CD4-positive, alpha-beta memory T cell (primary cell): Measurements from ENCODE around the gene GIMD1. TPM values are rescaled to one million over a fixed set of nuclear protein-coding genes. Genes with fewer than 3 reads are reported as not detected.

ENCODE experiments used
- CTCF ChIA-PET: fragments of 350-600 bp; sonication (Branson Sonifier 250); formaldehyde crosslinking; loops from one replicate; lab custom pipeline; 2021; ENCODE audit warnings: inconsistent platforms; ENCODE audit not compliant: partially characterized antibody; lab: Charles Lee
- POLR2A ChIA-PET: fragments of 350-600 bp; sonication (Branson Sonifier 250); formaldehyde crosslinking; loops from one replicate; lab custom pipeline; 2021; ENCODE audit not compliant: partially characterized antibody; lab: Charles Lee
- DNase-seq, 5 donors: peaks; one replicate each; pipeline versions ENCODE4 v3.0.0 to v3.0.0-alpha.2; 2020 to 2022; ENCODE audit warnings: mixed read lengths in 1 of 5
- H3K27ac ChIP-seq: one replicate; pipeline ENCODE4 v1.7.0; 2013; ENCODE audit warnings: low read depth, low read length
- H3K27me3 ChIP-seq: 2 replicates; pipeline ENCODE4 v1.7.0; 2013; ENCODE audit warnings: mild to moderate bottlenecking, low read length, moderate library complexity; ENCODE audit not compliant: insufficient read depth
- H3K36me3 ChIP-seq: 2 replicates; pipeline ENCODE4 v1.7.0; 2013; ENCODE audit warnings: mild to moderate bottlenecking, low read length, moderate library complexity; ENCODE audit not compliant: insufficient read depth
- H3K4me1 ChIP-seq: 2 replicates; pipeline ENCODE4 v1.7.0; 2013; ENCODE audit warnings: mild to moderate bottlenecking, low read length, moderate library complexity; ENCODE audit not compliant: insufficient read depth
- H3K4me3 ChIP-seq, 2 donors: one replicate each; pipeline ENCODE4 v1.7.0; 2013; ENCODE audit warnings: low read length in 2 of 2, mild to moderate bottlenecking in 1 of 2
- H3K9me3 ChIP-seq, 2 donors: one replicate each; pipeline ENCODE4 v1.7.0; 2013; ENCODE audit warnings: low read length in 2 of 2, control low read depth in 1 of 2; ENCODE audit not compliant: control insufficient read depth in 1 of 2
- H3K27ac Mint-ChIP-seq, 7 donors: one replicate each; pipeline ENCODE4 v1.8.0; 2020 to 2021; ENCODE audit warnings: mixed read lengths in 7 of 7, mild to moderate bottlenecking in 6 of 7, inconsistent platforms in 3 of 7, moderate library complexity in 3 of 7
- H3K27me3 Mint-ChIP-seq, 2 donors: one replicate each; pipeline ENCODE4 v1.8.0; 2020 to 2021; ENCODE audit warnings: mixed read lengths in 2 of 2
- H3K36me3 Mint-ChIP-seq, 2 donors: one replicate each; pipeline ENCODE4 v1.8.0; 2020 to 2021; ENCODE audit warnings: mixed read lengths in 2 of 2, inconsistent platforms in 1 of 2, mild to moderate bottlenecking in 1 of 2
- H3K4me1 Mint-ChIP-seq, 4 donors: one replicate each; pipeline ENCODE4 v1.8.0; 2020 to 2021; ENCODE audit warnings: mixed read lengths in 4 of 4, mild to moderate bottlenecking in 1 of 4
- H3K4me3 Mint-ChIP-seq, 8 donors: one replicate each; pipeline ENCODE4 v1.8.0; 2020 to 2021; ENCODE audit warnings: mixed read lengths in 8 of 8, mild to moderate bottlenecking in 7 of 8, moderate library complexity in 6 of 8, inconsistent platforms in 3 of 8
- H3K9me3 Mint-ChIP-seq, 8 donors: one replicate each; pipeline ENCODE4 v1.8.0; 2020 to 2021; ENCODE audit warnings: mixed read lengths in 8 of 8, mild to moderate bottlenecking in 5 of 8, inconsistent platforms in 3 of 8, moderate library complexity in 1 of 8
- intact Hi-C: fragments of 100-400 bp; cut with micrococcal nuclease; formaldehyde crosslinking; loops from one replicate; pipeline ENCODE4 v1.15.1; 2023
- polyA plus RNA-seq, 2 donors: library from polyadenylated mRNA; unstranded; fragments of 300-500 nt; fragmentation: Illumina TruSeq; gene quantifications; one replicate each; pipeline ENCODE4 v1.2.3, GENCODE V29; 2021
- total RNA-seq, 2 experiments: library from RNA; stranded (reverse); gene quantifications; one replicate each; pipeline ENCODE4 v1.2.3, GENCODE V29; 2021

GIMD1 gene
- total and polyA plus RNA-seq, 4 experiments from 2014 or later: not detected

DNA sequence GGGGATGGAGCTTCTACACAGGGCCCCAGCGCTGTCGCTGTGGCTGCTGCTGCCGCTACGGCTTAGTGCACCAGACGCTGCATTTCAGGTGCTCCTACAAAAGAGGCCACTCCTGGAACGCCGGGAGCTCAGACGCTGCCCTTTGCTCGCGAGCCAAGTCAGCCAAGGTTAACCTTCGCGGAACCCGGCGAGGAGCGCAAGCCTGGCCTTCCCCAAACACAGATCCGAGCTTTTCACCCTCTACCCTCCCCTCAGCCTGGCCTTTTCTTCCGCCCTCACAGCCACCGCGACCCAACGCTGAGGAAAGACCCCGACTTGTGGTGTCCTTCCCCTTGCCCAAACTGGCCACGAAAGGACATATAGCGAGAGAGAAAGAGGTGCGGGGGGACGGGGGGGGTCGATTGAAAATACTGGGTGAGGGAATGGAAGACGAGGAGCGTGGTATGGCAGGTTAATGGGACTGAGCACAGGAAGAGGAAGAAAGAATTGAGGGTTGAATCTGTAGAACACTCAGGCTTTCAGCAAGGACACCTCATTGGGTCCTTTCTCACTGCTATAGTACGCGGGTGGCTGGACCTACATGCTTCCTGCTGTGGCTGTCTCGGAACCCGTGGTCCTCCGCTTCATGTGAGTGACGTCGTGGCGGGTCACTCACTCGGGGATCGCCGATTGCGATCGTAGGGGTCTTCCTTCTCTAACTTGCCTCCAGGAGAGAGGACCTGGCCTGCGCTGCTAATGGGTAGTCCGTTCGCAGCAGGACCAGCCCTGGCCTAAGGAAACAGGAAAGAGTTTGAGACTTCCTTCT is 52.4 kb downstream of the GIMD1 start, which contains the start of the genes AIMP1 and TBCK:
AIMP1 (plus strand) TSS at position 583 of the 805 bp plus-strand sequence. CDS start 8,460 bp downstream, outside the sequence.
TBCK (minus strand) TSS at position 242 of the 805 bp plus-strand sequence. CDS start 7,249 bp downstream, outside the sequence.
- H3K4me1 ChIP-seq: peaks cover 41% of the 10 kb centered on the region
- peak within 1 kb of the TSS; percentile 91 to 94 for H3K4me3 ChIP-seq
- no peaks in the 10 kb centered on the region for H3K36me3 ChIP-seq
- POLR2A ChIA-PET: interaction anchor here (0.7 to 1.3 kb wide), 10 partner anchors 11 to 1404 kb away, joined by 3 to 13 read pairs (median 4); partner anchors contain the start of genes PAPSS1 and PPA2
- Mint-ChIP-seq H3K36me3 (peaks cover 11 to 14% of the 10 kb centered on the region in 2 donors), H3K27ac (no peak within 1 kb of the TSS), H3K4me3 (no peak within 1 kb of the TSS), H3K9me3 (peaks cover 0 to 5% (median 0%) of the 10 kb centered on the region in 8 donors), H3K4me1 (peaks cover 22 to 44% (median 23%) of the 10 kb centered on the region in 4 donors), H3K27me3 (no peaks in the 10 kb centered on the region)
- peak within 1 kb of the TSS; percentile 96 for H3K27ac ChIP-seq
- peak; percentile 90 to 93 (median 92) for DNase-seq
- intact Hi-C loops: loop anchor here (1.0 to 10.0 kb wide), 4 partner anchors 608 to 1669 kb away; partner anchors contain the start of genes GSTCD, HADH, INTS12 and PAPSS1
- H3K27me3 ChIP-seq: no peaks in the 10 kb centered on the region
- H3K9me3 ChIP-seq: no peaks in the 10 kb centered on the region
- CTCF ChIA-PET: interaction anchor here (1.8 kb wide), 1 partner anchor 12 kb away, joined by 6 read pairs; no protein-coding TSS in a partner anchor

DNA sequence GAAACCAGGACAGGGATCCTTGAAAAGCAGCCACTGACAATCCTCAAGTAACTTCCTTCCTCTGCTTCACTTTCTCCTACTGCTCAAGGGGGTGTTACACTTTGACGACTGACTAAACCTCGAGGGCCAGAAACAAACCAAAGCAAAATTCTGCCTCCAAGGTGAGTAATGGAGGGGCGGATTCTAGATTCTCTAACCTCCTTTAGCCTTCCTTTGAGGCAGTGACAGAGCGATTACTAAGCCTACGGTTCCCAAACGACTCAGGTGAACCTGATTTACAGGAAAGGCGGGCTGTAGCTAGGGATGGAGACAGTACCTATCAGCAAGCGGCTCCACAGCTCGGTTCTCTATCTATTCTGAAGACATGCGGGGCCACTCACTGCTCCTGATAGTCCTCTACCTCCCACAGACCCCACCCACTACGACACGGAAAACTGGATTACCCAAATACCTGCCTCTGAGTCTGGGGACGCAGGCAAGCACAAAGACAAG is 53.1 kb downstream of the GIMD1 start:
- Histone ChIP-seq H3K9me3 (no peaks in the 10 kb centered on the region), H3K4me3 (peak overlapping the region; percentile 91 to 94), H3K27ac (peak overlapping the region; percentile 96), H3K36me3 (no peaks in the 10 kb centered on the region), H3K27me3 (no peaks in the 10 kb centered on the region), H3K4me1 (peaks cover 41% of the 10 kb centered on the region)
- Mint-ChIP-seq H3K27ac (no peak overlapping the region), H3K27me3 (no peaks in the 10 kb centered on the region), H3K4me3 (no peak overlapping the region), H3K9me3 (no peaks in the 10 kb centered on the region), H3K4me1 (peaks cover 25 to 44% (median 27%) of the 10 kb centered on the region in 4 donors), H3K36me3 (peaks cover 8 to 9% of the 10 kb centered on the region in 2 donors)
- POLR2A ChIA-PET: interaction anchor here (0.7 to 1.3 kb wide), 10 partner anchors 11 to 1405 kb away, joined by 3 to 13 read pairs (median 4); partner anchors contain the start of genes PAPSS1 and PPA2
- intact Hi-C loops: loop anchor here (10.0 kb wide), 2 partner anchors 841 to 1669 kb away; partner anchors contain the start of genes HADH and PPA2
- CTCF ChIA-PET: interaction anchor here (1.8 kb wide), 1 partner anchor 12 kb away, joined by 6 read pairs; no protein-coding TSS in a partner anchor
- DNase-seq: peak in 2 of 5 donors; percentile 56 to 68

DNA sequence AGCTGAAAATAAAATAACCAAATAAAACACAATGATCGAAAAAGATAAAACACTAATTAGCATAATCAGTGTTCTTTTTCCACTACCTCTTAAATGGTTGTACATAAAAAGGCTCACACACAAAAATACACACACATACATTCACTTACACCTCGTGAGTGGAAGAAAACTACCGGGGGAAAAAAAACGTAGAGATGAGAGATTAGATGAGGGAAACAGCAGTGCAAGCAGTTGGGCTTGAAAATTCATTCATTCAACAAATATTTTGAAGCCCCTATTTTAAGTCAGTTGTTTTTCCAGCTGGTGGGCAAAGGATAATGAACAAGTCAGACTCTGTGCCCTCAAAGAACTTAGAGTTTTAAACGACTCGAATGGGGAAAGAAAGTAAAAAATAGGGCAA is 53.6 kb downstream of the GIMD1 start:
- no peaks in the 10 kb centered on the region for H3K36me3 ChIP-seq
- no peak overlapping the region for H3K4me3 Mint-ChIP-seq
- peak overlapping the region; percentile 91 to 94 for H3K4me3 ChIP-seq
- no peaks in the 10 kb centered on the region for H3K27me3 ChIP-seq
- DNase-seq: no peak
- H3K4me1 ChIP-seq: peaks cover 41% of the 10 kb centered on the region
- peaks cover 2 to 3% of the 10 kb centered on the region in 2 donors for H3K36me3 Mint-ChIP-seq
- POLR2A ChIA-PET: interaction anchor here (1.3 kb wide), 1 partner anchor 12 kb away, joined by 3 read pairs; no protein-coding TSS in a partner anchor
- intact Hi-C loops: loop anchor here (10.0 kb wide), 2 partner anchors 840 to 1670 kb away; partner anchors contain the start of genes HADH and PPA2
- H3K27ac ChIP-seq: peak overlapping the region; percentile 96
- no peaks in the 10 kb centered on the region for H3K9me3 ChIP-seq
- peaks cover 24 to 44% (median 26%) of the 10 kb centered on the region in 4 donors for H3K4me1 Mint-ChIP-seq
- no peaks in the 10 kb centered on the region for H3K9me3 Mint-ChIP-seq
- CTCF ChIA-PET: interaction anchor here (0.7 to 1.8 kb wide), 2 partner anchors 13 to 555 kb away, joined by 3 to 6 read pairs; no protein-coding TSS in a partner anchor
- no peaks in the 10 kb centered on the region for H3K27me3 Mint-ChIP-seq
- no peak overlapping the region for H3K27ac Mint-ChIP-seq

DNA sequence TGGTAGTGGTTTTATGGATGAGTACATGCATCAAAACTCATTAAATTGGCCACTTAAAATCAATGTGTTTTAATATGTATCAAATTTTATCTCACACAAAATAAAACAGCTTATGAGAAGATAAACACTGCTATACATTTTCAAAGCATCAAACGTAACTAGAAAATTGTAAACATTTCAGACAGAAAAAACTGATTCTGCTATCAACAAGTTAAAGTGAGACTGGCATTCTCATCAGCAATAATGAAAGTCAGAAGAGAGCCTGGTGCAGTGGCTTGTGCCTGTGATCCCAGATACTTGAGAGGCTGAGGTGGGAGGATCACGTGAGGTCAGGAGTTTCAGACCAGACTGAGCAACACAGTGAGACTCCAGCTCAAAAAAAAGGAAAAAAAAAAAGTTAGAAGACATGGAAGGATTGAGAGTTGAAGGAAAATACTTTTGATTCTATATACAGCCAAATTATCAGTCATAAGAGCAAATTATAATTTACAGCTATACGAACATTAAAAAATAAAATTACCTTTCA is 55.5 kb downstream of the GIMD1 start:
- no peaks in the 10 kb centered on the region for H3K27me3 ChIP-seq
- Mint-ChIP-seq H3K27ac (peak overlapping the region in 5 of 7 donors; percentile 18 to 88 (median 37)), H3K27me3 (no peaks in the 10 kb centered on the region), H3K36me3 (peaks cover 0 to 4% of the 10 kb centered on the region in 2 donors), H3K9me3 (peaks cover 0 to 2% (median 0%) of the 10 kb centered on the region in 8 donors), H3K4me1 (peaks cover 18 to 34% (median 22%) of the 10 kb centered on the region in 4 donors), H3K4me3 (peak overlapping the region in 3 of 8 donors; percentile 3 to 44 (median 26))
- no peaks in the 10 kb centered on the region for H3K9me3 ChIP-seq
- CTCF ChIA-PET: interaction anchor here (1.1 kb wide), 1 partner anchor 15 kb away, joined by 3 read pairs; no protein-coding TSS in a partner anchor
- H3K4me1 ChIP-seq: peaks cover 23% of the 10 kb centered on the region
- no peak overlapping the region for H3K4me3 ChIP-seq
- intact Hi-C loops: loop anchor here (10.0 kb wide), 2 partner anchors 838 to 1672 kb away; partner anchors contain the start of genes HADH and PPA2
- no peaks in the 10 kb centered on the region for H3K36me3 ChIP-seq
- POLR2A ChIA-PET: no interaction called here
- no peak overlapping the region for H3K27ac ChIP-seq
- no peak for DNase-seq

DNA sequence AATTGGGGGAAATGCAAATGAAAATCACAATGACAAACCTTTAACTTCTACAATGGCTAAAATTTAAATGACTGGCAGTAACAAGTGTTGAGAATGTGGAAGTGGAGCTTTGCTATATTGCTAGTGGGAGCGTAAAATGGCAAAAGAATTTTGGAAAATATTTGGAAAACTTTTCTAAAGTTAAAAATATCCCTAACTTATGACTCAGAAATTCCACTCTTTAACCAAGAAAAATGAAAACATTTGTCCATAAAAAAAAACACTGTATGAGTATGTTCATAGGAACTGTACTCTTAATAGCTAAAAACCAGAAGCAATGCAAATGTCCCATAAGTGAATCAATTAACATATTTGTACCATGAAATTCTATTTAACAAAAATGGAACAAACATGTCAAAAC is 56.2 kb downstream of the GIMD1 start:
- peak overlapping the region in 3 of 7 donors; percentile 8 to 80 (median 36) for H3K27ac Mint-ChIP-seq
- H3K36me3 Mint-ChIP-seq: peaks cover 0 to 4% of the 10 kb centered on the region in 2 donors
- H3K4me3 ChIP-seq: no peak overlapping the region
- H3K4me1 Mint-ChIP-seq: peaks cover 18 to 34% (median 22%) of the 10 kb centered on the region in 4 donors
- DNase-seq: no peak
- peaks cover 16% of the 10 kb centered on the region for H3K4me1 ChIP-seq
- intact Hi-C loops: loop anchor here (10.0 kb wide), 2 partner anchors 838 to 1672 kb away; partner anchors contain the start of genes HADH and PPA2
- no peaks in the 10 kb centered on the region for H3K36me3 ChIP-seq
- ChIA-PET CTCF (interaction anchor here (1.1 kb wide), 1 partner anchor 15 kb away, joined by 3 read pairs; no protein-coding TSS in a partner anchor), POLR2A (no interaction called here)
- no peaks in the 10 kb centered on the region for H3K27me3 ChIP-seq
- H3K27me3 Mint-ChIP-seq: no peaks in the 10 kb centered on the region
- peaks cover 0 to 2% (median 0%) of the 10 kb centered on the region in 8 donors for H3K9me3 Mint-ChIP-seq
- H3K4me3 Mint-ChIP-seq: peak overlapping the region in 2 of 8 donors; percentile 16 to 32
- no peaks in the 10 kb centered on the region for H3K9me3 ChIP-seq
- no peak overlapping the region for H3K27ac ChIP-seq
